Activated CD4-positive, alpha-beta T cell treated with anti-CD3 and anti-CD28 coated beads for 36 hours (primary cell): Measurements from ENCODE around the gene CAV1. TPM values are rescaled to one million over a fixed set of nuclear protein-coding genes. Genes with fewer than 3 reads are reported as not detected.

Experiments used
- ATAC-seq: fragments of 200-7000 bp; cut with Tn5 transposase; one replicate; pipeline ENCODE4 v1.10.0; 2021; ENCODE audit warnings: mild to moderate bottlenecking, moderate library complexity
- CTCF ChIA-PET: fragments of 350-600 bp; sonication (Branson Sonifier 250); formaldehyde crosslinking; loops from one replicate; lab custom pipeline; 2021; ENCODE audit warnings: antibody characterized with exemption; lab: Charles Lee
- POLR2A ChIA-PET: fragments of 350-600 bp; sonication (Branson Sonifier 250); formaldehyde crosslinking; loops from one replicate; lab custom pipeline; 2021; ENCODE audit warnings: antibody characterized with exemption, inconsistent platforms; lab: Charles Lee
- DNase-seq: peaks from one replicate; pipeline ENCODE4 v3.0.0-alpha.2; 2020
- H3K27ac Mint-ChIP-seq: one replicate; pipeline ENCODE4 v1.8.0; 2021; ENCODE audit warnings: mixed read lengths
- H3K27me3 Mint-ChIP-seq: one replicate; pipeline ENCODE4 v1.8.0; 2021; ENCODE audit warnings: mixed read lengths
- H3K36me3 Mint-ChIP-seq: one replicate; pipeline ENCODE4 v1.8.0; 2021; ENCODE audit warnings: low read depth, mixed read lengths
- H3K4me1 Mint-ChIP-seq: one replicate; pipeline ENCODE4 v1.8.0; 2021; ENCODE audit warnings: mixed read lengths
- H3K4me3 Mint-ChIP-seq: one replicate; pipeline ENCODE4 v1.8.0; 2021; ENCODE audit warnings: mild to moderate bottlenecking, moderate library complexity, mixed read lengths
- H3K9me3 Mint-ChIP-seq: one replicate; pipeline ENCODE4 v1.8.0; 2021; ENCODE audit warnings: low read depth, mixed read lengths
- intact Hi-C, 2 experiments: fragments of 100-400 bp; cut with DNase I in 1 of 2; cut with micrococcal nuclease in 1 of 2; formaldehyde crosslinking; loops; one replicate each; pipeline versions ENCODE4 v1.14.2 to v1.15.1; 2022 to 2024; cut with DNase I, micrococcal nuclease
- total RNA-seq, 2 experiments: library from RNA; stranded (reverse); gene quantifications; one replicate each; pipeline ENCODE4 v1.2.3, GENCODE V29; 2021

The CAV1 gene
- total RNA-seq, 2 experiments from 2014 or later, result 0.25 TPM

DNA sequence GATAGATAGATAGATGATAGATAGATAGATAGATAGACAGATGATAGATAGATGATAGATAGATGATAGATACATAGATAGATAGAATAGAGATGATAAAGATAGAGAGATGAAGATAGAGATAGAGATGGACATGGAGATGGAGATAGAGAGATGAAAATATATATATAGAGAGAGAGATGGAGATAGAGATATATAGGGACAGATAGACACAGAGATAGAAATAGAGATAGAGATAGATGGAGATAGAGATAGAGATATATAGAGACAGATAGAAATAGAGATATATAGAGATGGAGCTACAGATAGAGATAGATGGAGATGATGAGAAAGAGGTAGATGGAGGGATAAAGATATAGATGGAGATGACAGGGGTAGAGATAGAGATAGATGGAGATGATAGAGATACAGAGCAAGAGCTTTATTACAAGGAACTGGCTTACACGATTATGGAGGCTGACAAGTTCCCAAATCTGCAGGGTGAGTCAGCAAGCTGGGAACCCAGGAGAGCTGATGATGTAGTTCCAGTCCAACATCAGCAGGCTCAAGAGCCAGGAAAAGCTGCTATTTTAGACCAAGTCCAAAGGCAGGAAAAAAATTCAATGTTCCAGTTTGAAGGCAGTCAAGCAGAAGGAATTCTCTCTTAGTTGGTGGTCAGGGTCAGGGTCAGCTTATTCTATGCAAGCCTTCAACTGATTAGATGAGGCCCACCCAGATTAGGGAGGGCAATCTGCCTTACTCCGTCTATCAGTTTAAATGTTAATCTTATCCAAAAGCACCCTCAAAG lies 37.1 kb downstream of the CAV1 start:
- ChIA-PET POLR2A (no interaction called here), CTCF (no interaction called here)
- Mint-ChIP-seq H3K36me3 (no peaks in the 10 kb centered on the region), H3K27ac (no peak overlapping the region), H3K4me3 (no peak overlapping the region), H3K4me1 (no peaks in the 10 kb centered on the region), H3K27me3 (peaks cover 33% of the 10 kb centered on the region), H3K9me3 (no peaks in the 10 kb centered on the region)
- intact Hi-C loops, result no loop called here
- DNase-seq (no peak), ATAC-seq (no peak)

GRCh38 chr7:116562529-116563121 lies 37.8 kb downstream of the CAV1 start:
- ChIA-PET POLR2A (no interaction called here), CTCF (no interaction called here)
- ATAC-seq, result no peak
- H3K36me3 Mint-ChIP-seq, result no peaks in the 10 kb centered on the region
- no peak for DNase-seq
- intact Hi-C loops, result no loop called here
- H3K9me3 Mint-ChIP-seq, result no peaks in the 10 kb centered on the region
- no peaks in the 10 kb centered on the region for H3K4me1 Mint-ChIP-seq
- H3K27ac Mint-ChIP-seq, result no peak overlapping the region
- H3K4me3 Mint-ChIP-seq, result no peak overlapping the region
- H3K27me3 Mint-ChIP-seq, result peaks cover 32% of the 10 kb centered on the region

GRCh38 chr7:116565981-116566380 lies 41.1 kb downstream of the CAV1 start:
- Mint-ChIP-seq H3K9me3 (no peaks in the 10 kb centered on the region), H3K36me3 (no peaks in the 10 kb centered on the region), H3K4me3 (no peak overlapping the region), H3K27ac (no peak overlapping the region), H3K27me3 (peaks cover 22% of the 10 kb centered on the region), H3K4me1 (no peaks in the 10 kb centered on the region)
- intact Hi-C loops, result no loop called here
- DNase-seq (no peak), ATAC-seq (no peak)
- ChIA-PET POLR2A (no interaction called here), CTCF (interaction anchor here (1.1 kb wide), 1 partner anchor 40 kb away, joined by 4 read pairs; no protein-coding TSS in a partner anchor)

DNA sequence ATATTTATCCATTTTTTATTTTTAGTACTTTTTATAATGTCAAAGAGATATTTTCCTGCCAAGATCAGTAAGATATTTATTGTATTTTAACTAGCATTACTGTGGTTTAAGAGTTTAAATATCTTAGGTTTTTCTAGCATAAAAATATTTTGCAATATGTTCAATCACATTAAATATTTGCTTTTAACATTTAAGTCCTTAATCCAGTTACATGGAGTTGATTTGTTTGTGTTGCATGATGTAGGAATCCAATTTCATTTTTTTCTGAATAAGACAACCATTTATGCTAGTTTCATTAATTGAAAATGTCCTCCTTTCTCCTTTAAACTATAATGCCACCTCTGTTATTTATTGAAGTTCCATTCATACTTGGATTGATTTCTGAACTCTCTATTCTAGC lies 41.8 kb downstream of the CAV1 start:
- ATAC-seq (no peak), DNase-seq (no peak)
- Mint-ChIP-seq H3K27me3 (peaks cover 19% of the 10 kb centered on the region), H3K4me1 (no peaks in the 10 kb centered on the region), H3K9me3 (no peaks in the 10 kb centered on the region), H3K36me3 (no peaks in the 10 kb centered on the region), H3K4me3 (no peak overlapping the region), H3K27ac (no peak overlapping the region)
- intact Hi-C loops, result no loop called here
- CTCF ChIA-PET, result no interaction called here
- POLR2A ChIA-PET, result no interaction called here

GRCh38 chr7:116569737-116570136 lies 44.9 kb downstream of the CAV1 start:
- DNase-seq (no peak), ATAC-seq (no peak)
- no peaks in the 10 kb centered on the region for H3K4me1 Mint-ChIP-seq
- CTCF ChIA-PET, result interaction anchor here (1.0 kb wide), 2 partner anchors 22 to 43 kb away, joined by 3 to 4 read pairs; no protein-coding TSS in a partner anchor
- H3K4me3 Mint-ChIP-seq, result no peak overlapping the region
- H3K36me3 Mint-ChIP-seq, result no peaks in the 10 kb centered on the region
- peaks cover 16% of the 10 kb centered on the region for H3K27me3 Mint-ChIP-seq
- intact Hi-C loops, result no loop called here
- POLR2A ChIA-PET, result no interaction called here
- no peaks in the 10 kb centered on the region for H3K9me3 Mint-ChIP-seq
- no peak overlapping the region for H3K27ac Mint-ChIP-seq

GRCh38 chr7:116570306-116570705 lies 45.5 kb downstream of the CAV1 start:
- ChIA-PET CTCF (no interaction called here), POLR2A (no interaction called here)
- H3K4me1 Mint-ChIP-seq, result no peaks in the 10 kb centered on the region
- intact Hi-C loops, result no loop called here
- H3K27ac Mint-ChIP-seq, result no peak overlapping the region
- no peak overlapping the region for H3K4me3 Mint-ChIP-seq
- DNase-seq, result no peak
- peaks cover 14% of the 10 kb centered on the region for H3K27me3 Mint-ChIP-seq
- no peak for ATAC-seq
- no peaks in the 10 kb centered on the region for H3K9me3 Mint-ChIP-seq
- no peaks in the 10 kb centered on the region for H3K36me3 Mint-ChIP-seq

GRCh38 chr7:116571037-116571436 lies 46.2 kb downstream of the CAV1 start:
- Mint-ChIP-seq H3K27me3 (peaks cover 14% of the 10 kb centered on the region), H3K4me1 (no peaks in the 10 kb centered on the region), H3K9me3 (no peaks in the 10 kb centered on the region), H3K4me3 (no peak overlapping the region), H3K36me3 (no peaks in the 10 kb centered on the region), H3K27ac (no peak overlapping the region)
- ATAC-seq, result no peak
- intact Hi-C loops, result no loop called here
- DNase-seq, result no peak
- CTCF ChIA-PET, result no interaction called here
- POLR2A ChIA-PET, result no interaction called here

DNA sequence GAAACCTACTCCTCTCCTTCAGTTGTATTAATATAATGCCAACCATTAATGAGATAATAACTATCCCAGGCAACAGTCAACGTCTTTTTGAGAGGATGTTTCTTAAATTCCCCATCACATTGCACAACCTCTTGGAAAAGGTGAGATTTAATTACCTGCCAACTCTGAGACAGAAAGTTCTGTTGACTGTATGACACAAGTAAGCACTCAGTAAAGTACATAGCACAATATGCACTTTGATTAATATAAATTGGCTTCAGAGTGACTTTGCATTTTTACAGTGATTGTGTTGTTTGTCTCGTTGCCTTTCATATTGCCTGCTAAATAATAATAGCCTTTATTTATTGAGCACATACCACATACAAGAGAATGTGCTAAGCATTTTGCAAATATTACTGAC lies 46.7 kb downstream of the CAV1 start:
- no peaks in the 10 kb centered on the region for H3K36me3 Mint-ChIP-seq
- POLR2A ChIA-PET, result no interaction called here
- intact Hi-C loops, result no loop called here

GRCh38 chr7:116572036-116572435 lies 47.2 kb downstream of the CAV1 start:
- intact Hi-C loops, result no loop called here
- ChIA-PET POLR2A (no interaction called here), CTCF (interaction anchor here (1.1 kb wide), 1 partner anchor 211 kb away, joined by 3 read pairs; no protein-coding TSS in a partner anchor)
- Mint-ChIP-seq H3K27ac (no peak overlapping the region), H3K27me3 (peaks cover 12% of the 10 kb centered on the region), H3K4me1 (peaks cover 4% of the 10 kb centered on the region), H3K4me3 (no peak overlapping the region), H3K36me3 (no peaks in the 10 kb centered on the region), H3K9me3 (no peaks in the 10 kb centered on the region)
- DNase-seq (no peak), ATAC-seq (no peak)

More for the DNA sequence above, 46.7 kb downstream of the CAV1 start:
- Mint-ChIP-seq H3K27ac (no peak overlapping the region), H3K4me3 (no peak overlapping the region), H3K4me1 (no peaks in the 10 kb centered on the region), H3K9me3 (no peaks in the 10 kb centered on the region), H3K27me3 (peaks cover 14% of the 10 kb centered on the region)
- CTCF ChIA-PET, result interaction anchor here (1.1 kb wide), 1 partner anchor 212 kb away, joined by 3 read pairs; no protein-coding TSS in a partner anchor
- DNase-seq (no peak), ATAC-seq (no peak)

- Mint-ChIP-seq H3K9me3 (no peaks in the 10 kb centered on the region), H3K4me1 (peaks cover 10% of the 10 kb centered on the region), H3K4me3 (no peak overlapping the region), H3K27ac (no peak overlapping the region), H3K36me3 (no peaks in the 10 kb centered on the region), H3K27me3 (peaks cover 12% of the 10 kb centered on the region)
- CTCF ChIA-PET, result no interaction called here
- POLR2A ChIA-PET, result interaction anchor here (0.6 kb wide), 1 partner anchor 48 kb away, joined by 3 read pairs; no protein-coding TSS in a partner anchor
- DNase-seq, result no peak
- intact Hi-C loops, result no loop called here
- ATAC-seq, result no peak
Measured at GRCh38 chr7:116573541-116573940, 48.7 kb downstream of the CAV1 start.

GRCh38 chr7:116574025-116574822 lies 49.4 kb downstream of the CAV1 start:
- ChIA-PET CTCF (no interaction called here), POLR2A (interaction anchor here (0.6 kb wide), 1 partner anchor 49 kb away, joined by 3 read pairs; no protein-coding TSS in a partner anchor)
- Mint-ChIP-seq H3K9me3 (no peaks in the 10 kb centered on the region), H3K27me3 (peaks cover 12% of the 10 kb centered on the region), H3K4me1 (peaks cover 10% of the 10 kb centered on the region), H3K4me3 (no peak overlapping the region), H3K36me3 (no peaks in the 10 kb centered on the region), H3K27ac (no peak overlapping the region)
- no peak for DNase-seq
- intact Hi-C loops, result no loop called here
- no peak for ATAC-seq
